ENCODE data around the gene NOS3. TPM values are rescaled to one million over a fixed set of nuclear protein-coding genes. Genes with fewer than 3 reads are reported as not detected.

Gene NOS3
- total RNA-seq, 1 donor from 2014 or later: 1.0 TPM

DNA sequence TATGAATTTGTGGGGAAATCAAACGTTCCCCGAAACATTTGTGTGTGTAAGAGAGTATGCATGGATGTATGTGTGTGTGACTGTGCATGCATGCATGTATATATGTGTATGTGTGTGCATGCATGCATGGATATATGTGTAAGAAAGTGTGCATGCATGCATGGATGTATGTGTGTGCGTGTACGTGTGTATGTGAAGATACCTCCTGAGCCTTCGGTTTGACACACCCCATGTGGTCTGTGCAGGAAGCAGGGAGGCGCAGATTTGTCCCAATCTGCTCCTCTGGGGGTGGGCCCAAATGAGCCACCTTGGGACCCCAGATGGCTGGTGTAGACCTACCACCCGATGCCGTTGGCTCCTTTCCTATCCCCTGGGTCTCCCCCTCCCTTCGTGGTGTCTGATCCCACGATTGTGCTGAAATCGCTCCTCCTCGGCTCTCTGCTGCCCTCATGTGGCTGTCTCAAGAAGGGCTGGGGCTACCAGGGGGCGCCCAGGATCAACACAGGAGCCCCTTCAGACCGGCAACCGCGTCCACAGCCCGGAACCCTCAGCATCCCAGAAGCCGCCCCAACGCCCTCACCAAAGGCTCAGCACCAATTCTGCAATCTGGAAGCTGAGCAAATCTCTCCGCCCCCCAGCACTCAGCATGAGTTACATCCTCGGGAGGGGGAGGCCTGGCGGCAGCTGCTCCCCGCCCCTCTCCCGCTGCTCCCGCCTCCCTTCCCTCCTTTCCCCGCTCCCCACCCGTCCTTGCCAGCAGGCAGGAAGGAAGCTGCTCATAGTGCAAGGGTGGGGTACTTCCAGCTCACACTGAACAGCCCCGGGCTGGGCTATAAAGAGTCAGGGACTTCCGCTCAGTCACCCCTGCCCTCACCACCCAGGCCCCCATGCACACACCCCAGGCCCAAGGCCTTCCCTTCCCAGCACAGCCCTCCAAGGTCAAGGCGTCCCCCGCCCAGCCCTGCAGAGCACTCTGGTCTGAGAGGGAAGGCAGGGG lies 2.3 kb upstream of the NOS3 start:
- Histone ChIP-seq H3K36me3 (ENCODE audit: control insufficient read depth, insufficient read depth, low read length) (no peaks in the 10 kb centered on the region), H3K4me3 (ENCODE audit: low read depth, low read length) (no peak overlapping the region), H3K27me3 (ENCODE audit: control insufficient read depth, insufficient read depth, low read length) (peaks cover 24% of the 10 kb centered on the region)
- TF ChIP-seq, protein P1, sequence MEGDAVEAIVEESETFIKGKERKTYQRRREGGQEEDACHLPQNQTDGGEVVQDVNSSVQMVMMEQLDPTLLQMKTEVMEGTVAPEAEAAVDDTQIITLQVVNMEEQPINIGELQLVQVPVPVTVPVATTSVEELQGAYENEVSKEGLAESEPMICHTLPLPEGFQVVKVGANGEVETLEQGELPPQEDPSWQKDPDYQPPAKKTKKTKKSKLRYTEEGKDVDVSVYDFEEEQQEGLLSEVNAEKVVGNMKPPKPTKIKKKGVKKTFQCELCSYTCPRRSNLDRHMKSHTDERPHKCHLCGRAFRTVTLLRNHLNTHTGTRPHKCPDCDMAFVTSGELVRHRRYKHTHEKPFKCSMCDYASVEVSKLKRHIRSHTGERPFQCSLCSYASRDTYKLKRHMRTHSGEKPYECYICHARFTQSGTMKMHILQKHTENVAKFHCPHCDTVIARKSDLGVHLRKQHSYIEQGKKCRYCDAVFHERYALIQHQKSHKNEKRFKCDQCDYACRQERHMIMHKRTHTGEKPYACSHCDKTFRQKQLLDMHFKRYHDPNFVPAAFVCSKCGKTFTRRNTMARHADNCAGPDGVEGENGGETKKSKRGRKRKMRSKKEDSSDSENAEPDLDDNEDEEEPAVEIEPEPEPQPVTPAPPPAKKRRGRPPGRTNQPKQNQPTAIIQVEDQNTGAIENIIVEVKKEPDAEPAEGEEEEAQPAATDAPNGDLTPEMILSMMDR (IDR thresholded peaks at IDR 0.05; ENCODE audit: insufficient read depth, low read length, poor library complexity, severe bottlenecking): peak; percentile 66
- DNase-seq (ENCODE audit: low read depth): no peak

DNA sequence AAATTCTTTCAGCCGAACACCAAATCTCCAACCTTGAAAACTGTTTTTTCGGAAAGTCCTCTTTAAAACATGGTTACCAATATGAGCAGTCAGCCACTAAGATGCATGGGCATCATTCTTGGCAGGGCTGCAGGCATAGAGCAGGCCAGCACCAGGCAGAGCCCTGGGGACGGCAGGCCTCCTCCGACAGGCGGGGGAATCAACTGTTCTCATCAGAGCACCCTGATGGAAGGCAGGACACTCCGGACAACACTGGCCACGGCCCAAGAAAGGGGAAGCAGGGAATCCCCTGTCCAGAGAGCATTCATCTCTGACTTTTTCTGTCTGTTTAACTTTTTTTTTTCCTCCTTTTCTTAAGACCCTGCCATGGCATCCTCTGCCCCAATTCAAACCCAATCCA lies 1.4 kb upstream of the NOS3 start:
- Histone ChIP-seq H3K4me3 (ENCODE audit: low read depth, low read length) (no peak overlapping the region), H3K27me3 (ENCODE audit: control insufficient read depth, insufficient read depth, low read length) (peaks cover 24% of the 10 kb centered on the region), H3K36me3 (ENCODE audit: control insufficient read depth, insufficient read depth, low read length) (no peaks in the 10 kb centered on the region)
- no peak for DNase-seq (ENCODE audit: low read depth)
- TF ChIP-seq, protein P1 (IDR thresholded peaks at IDR 0.05; ENCODE audit: insufficient read depth, low read length, poor library complexity, severe bottlenecking): no peak

DNA sequence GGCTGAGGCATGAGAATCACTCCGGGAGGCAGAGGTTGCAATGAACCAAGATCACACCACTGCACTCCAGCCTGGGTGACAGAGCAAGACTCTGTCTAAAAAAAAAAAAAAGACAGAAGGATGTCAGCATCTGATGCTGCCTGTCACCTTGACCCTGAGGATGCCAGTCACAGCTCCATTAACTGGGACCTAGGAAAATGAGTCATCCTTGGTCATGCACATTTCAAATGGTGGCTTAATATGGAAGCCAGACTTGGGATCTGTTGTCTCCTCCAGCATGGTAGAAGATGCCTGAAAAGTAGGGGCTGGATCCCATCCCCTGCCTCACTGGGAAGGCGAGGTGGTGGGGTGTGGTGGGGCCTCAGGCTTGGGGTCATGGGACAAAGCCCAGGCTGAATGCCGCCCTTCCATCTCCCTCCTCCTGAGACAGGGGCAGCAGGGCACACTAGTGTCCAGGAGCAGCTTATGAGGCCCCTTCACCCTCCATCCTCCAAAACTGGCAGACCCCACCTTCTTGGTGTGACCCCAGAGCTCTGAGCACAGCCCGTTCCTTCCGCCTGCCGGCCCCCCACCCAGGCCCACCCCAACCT lies 1.3 kb downstream of the NOS3 start:
- H3K4me3 ChIP-seq (ENCODE audit: low read depth, low read length): no peak overlapping the region
- DNase-seq (ENCODE audit: low read depth): no peak
- TF ChIP-seq, protein P1 (IDR thresholded peaks at IDR 0.05; ENCODE audit: insufficient read depth, low read length, poor library complexity, severe bottlenecking): no peak
- H3K27me3 ChIP-seq (ENCODE audit: control insufficient read depth, insufficient read depth, low read length): peaks cover 16% of the 10 kb centered on the region
- H3K36me3 ChIP-seq (ENCODE audit: control insufficient read depth, insufficient read depth, low read length): no peaks in the 10 kb centered on the region

DNA sequence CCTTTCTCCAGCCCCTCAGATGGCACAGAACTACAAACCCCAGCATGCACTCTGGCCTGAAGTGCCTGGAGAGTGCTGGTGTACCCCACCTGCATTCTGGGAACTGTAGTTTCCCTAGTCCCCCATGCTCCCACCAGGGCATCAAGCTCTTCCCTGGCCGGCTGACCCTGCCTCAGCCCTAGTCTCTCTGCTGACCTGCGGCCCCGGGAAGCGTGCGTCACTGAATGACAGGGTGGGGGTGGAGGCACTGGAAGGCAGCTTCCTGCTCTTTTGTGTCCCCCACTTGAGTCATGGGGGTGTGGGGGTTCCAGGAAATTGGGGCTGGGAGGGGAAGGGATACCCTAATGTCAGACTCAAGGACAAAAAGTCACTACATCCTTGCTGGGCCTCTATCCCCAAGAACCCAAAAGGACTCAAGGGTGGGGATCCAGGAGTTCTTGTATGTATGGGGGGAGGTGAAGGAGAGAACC lies 2.1 kb downstream of the NOS3 start:
- TF ChIP-seq, protein P1 (IDR thresholded peaks at IDR 0.05; ENCODE audit: insufficient read depth, low read length, poor library complexity, severe bottlenecking): no peak
- Histone ChIP-seq H3K4me3 (ENCODE audit: low read depth, low read length) (no peak overlapping the region), H3K36me3 (ENCODE audit: control insufficient read depth, insufficient read depth, low read length) (no peaks in the 10 kb centered on the region), H3K27me3 (ENCODE audit: control insufficient read depth, insufficient read depth, low read length) (peaks cover 14% of the 10 kb centered on the region)
- no peak for DNase-seq (ENCODE audit: low read depth)

DNA sequence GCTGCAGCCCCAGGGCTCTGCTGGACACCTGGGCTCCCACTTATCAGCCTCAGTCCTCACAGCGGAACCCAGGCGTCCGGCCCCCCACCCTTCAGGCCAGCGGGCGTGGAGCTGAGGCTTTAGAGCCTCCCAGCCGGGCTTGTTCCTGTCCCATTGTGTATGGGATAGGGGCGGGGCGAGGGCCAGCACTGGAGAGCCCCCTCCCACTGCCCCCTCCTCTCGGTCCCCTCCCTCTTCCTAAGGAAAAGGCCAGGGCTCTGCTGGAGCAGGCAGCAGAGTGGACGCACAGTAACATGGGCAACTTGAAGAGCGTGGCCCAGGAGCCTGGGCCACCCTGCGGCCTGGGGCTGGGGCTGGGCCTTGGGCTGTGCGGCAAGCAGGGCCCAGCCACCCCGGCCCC lies 2.7 kb downstream of the NOS3 start:
- no peak overlapping the region for H3K4me3 ChIP-seq (ENCODE audit: low read depth, low read length)
- TF ChIP-seq, protein P1 (IDR thresholded peaks at IDR 0.05; ENCODE audit: insufficient read depth, low read length, poor library complexity, severe bottlenecking): no peak
- no peak for DNase-seq (ENCODE audit: low read depth)
- H3K36me3 ChIP-seq (ENCODE audit: control insufficient read depth, insufficient read depth, low read length): no peaks in the 10 kb centered on the region
- H3K27me3 ChIP-seq (ENCODE audit: control insufficient read depth, insufficient read depth, low read length): peaks cover 13% of the 10 kb centered on the region

Data from kidney epithelial cell (primary cell).